NB4 (cell line): ENCODE measurements around the gene F5.

Source experiments
- DNase-seq: peaks from one replicate; pipeline ENCODE4 v3.0.0; 2010; ENCODE audit warnings: low read depth
- H3K4me3 ChIP-seq: one replicate; pipeline ENCODE4 v1.5.1; 2011; ENCODE audit warnings: mild to moderate bottlenecking, low read depth, low read length, moderate library complexity
- MYC ChIP-seq: IDR thresholded peaks from 2 replicates; pipeline ENCODE4 v1.6.1; 2011; ENCODE audit warnings: low read depth, low read length
- POLR2A ChIP-seq: IDR thresholded peaks from 2 replicates; pipeline ENCODE4 v1.6.1; 2011; ENCODE audit warnings: mild to moderate bottlenecking; ENCODE audit not compliant: insufficient read length; ENCODE audit errors: extremely low read depth
- TF ChIP-seq, protein P1 (sequence below): IDR thresholded peaks from 2 replicates; pipeline ENCODE4 v1.6.1; 2011; ENCODE audit warnings: low read depth, low read length
- TF ChIP-seq, protein P2 (sequence below): IDR thresholded peaks from one replicate; pipeline ENCODE4 v1.5.1; 2012; ENCODE audit warnings: low read depth, low read length

F5 gene

DNA sequence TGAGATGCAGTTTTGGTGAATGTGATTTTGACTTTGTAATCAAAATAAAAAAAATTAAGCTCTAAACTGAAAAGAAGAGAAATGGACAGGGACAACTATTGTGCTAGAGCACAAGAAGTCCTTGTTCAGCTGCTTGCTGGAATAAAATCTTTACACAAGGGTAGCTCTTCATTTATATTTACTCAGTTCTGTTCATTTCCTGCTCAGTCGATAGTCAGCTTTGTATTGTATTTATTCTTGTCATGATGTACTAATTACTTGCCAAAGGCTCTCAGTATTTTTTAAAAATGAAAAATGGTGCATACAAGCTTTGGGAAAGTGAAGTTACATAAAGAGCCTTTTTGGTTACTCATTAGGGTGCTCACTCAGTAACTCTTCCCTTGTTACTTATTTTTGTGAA lies 17.8 kb downstream of the F5 start:
- no peak overlapping the region for H3K4me3 ChIP-seq
- TF ChIP-seq, protein P1, sequence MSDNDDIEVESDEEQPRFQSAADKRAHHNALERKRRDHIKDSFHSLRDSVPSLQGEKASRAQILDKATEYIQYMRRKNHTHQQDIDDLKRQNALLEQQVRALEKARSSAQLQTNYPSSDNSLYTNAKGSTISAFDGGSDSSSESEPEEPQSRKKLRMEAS = no peak
- TF ChIP-seq, protein P2, sequence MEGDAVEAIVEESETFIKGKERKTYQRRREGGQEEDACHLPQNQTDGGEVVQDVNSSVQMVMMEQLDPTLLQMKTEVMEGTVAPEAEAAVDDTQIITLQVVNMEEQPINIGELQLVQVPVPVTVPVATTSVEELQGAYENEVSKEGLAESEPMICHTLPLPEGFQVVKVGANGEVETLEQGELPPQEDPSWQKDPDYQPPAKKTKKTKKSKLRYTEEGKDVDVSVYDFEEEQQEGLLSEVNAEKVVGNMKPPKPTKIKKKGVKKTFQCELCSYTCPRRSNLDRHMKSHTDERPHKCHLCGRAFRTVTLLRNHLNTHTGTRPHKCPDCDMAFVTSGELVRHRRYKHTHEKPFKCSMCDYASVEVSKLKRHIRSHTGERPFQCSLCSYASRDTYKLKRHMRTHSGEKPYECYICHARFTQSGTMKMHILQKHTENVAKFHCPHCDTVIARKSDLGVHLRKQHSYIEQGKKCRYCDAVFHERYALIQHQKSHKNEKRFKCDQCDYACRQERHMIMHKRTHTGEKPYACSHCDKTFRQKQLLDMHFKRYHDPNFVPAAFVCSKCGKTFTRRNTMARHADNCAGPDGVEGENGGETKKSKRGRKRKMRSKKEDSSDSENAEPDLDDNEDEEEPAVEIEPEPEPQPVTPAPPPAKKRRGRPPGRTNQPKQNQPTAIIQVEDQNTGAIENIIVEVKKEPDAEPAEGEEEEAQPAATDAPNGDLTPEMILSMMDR = no peak
- TF ChIP-seq MYC = no peak
- no peak for TF ChIP-seq POLR2A
- DNase-seq = no peak

DNA sequence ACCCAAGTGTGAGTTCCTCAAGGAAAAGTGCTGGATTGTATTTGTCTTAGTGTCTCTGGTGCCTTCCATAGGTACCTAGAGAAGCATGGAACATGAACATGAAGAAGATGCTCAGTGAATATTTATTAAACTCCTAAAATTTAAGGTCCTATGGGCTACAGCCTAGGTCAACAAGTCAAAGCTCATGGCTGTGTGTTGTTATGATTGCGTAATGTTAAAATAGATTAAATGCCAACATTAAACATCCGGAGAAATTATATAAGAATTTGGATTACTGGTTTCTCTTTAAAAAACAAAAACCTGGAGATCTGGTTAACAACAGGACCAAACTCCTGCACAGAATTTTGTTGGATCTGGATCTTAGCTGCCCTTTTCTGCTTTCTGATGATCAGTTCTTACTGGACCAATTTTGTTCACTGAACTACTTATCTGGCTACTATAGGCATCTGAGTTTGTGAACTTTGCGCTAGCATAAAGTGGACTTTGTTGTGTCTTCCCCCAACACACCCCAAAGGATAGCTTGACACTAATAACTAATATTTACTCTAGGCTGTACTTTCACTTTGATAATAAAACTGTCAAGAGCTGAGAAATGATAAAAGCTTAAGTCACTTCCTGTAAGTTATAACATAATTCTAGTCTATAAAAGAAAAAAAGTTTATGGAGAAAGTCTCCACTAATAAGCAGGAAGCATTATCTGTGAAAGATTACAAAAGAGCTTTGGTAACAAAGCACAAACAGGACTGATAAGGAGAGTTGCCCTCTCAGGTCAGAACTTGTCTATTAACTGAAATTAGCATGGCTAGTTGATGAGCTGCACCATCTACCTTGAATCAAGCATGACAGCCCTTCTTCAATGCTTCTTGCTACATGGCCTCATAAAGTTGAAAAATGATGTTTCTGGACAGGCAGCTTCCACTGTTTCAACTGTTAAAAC lies 20.7 kb downstream of the F5 start:
- no peak for DNase-seq

DNA sequence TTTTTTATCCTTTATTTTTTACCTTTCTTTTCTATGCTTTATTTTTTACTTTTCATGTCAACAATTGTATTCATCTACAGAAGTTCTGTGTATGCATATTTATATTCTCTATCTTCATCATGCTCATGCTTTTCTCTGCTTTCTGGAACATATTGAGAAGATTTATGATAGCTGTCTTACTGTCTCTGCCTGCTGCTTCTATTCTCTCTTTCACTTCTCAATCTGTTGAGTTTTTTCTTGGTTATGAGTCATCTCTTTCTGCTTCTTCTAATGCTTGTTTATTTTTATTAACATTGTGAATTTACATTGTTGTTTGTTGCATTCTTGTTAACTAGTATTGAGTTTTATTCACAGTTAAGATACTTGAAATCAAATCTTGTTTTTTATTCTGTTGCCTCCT lies 22.6 kb downstream of the F5 start:
- DNase-seq = no peak
- no peak overlapping the region for H3K4me3 ChIP-seq
- TF ChIP-seq MYC = no peak
- TF ChIP-seq POLR2A = no peak
- TF ChIP-seq, protein P1 = no peak
- TF ChIP-seq, protein P2 = no peak

More for the DNA sequence above, 20.7 kb downstream of the F5 start:
- TF ChIP-seq MYC = no peak
- TF ChIP-seq, protein P2 = no peak
- no peak for TF ChIP-seq POLR2A
- TF ChIP-seq, protein P1 = no peak
- H3K4me3 ChIP-seq = no peak overlapping the region

DNA sequence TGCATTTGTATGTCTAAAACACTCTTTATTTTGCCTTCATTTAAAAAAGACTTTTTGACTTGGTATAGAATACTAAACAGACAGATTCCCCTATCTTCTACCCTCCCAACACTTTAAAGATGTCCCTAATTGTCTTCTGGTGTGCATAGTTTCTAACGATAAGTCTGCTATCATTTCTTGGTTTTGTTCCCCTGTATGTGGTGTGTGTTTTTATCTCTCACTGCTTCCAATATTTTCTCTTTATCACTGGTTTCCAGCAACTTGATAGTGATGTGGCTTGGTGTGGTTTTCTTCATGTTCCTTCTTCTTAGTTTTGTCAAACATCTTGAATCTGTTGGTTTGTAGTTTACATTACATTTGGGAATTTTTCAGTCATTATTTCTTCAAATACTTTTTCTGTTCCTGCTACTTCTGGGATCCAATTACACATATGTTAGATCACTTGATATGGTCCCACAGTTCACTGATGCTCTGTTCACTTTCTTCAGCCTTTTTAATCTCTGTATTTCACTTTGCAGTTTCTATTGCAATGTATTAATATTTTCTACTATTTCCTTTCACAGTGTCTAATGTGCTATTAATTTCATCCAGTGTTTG lies 23.2 kb downstream of the F5 start:
- TF ChIP-seq, protein P2 = no peak
- H3K4me3 ChIP-seq = no peak overlapping the region
- no peak for DNase-seq

DNA sequence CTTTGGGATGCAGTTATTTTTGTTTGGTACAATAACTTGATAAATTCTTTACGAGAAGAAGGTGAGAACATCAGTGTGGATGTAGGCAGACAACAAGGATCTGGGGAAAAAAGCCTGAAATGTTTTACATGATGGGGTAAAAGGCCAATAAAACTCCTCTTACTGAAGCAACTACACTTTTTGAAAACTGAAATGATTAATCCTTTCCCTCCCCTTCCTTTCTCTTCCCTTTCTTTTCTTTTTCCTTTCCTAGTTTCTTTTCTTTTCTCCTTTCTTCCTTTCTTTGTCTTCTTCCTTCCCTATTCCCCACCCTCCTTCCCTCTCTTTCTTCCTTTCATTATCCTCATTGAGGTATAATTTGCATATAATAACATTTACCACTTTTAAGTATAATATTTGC lies 24.6 kb downstream of the F5 start:
- DNase-seq = no peak
- TF ChIP-seq, protein P1 = no peak
- no peak for TF ChIP-seq MYC
- TF ChIP-seq POLR2A = no peak
- TF ChIP-seq, protein P2 = no peak
- H3K4me3 ChIP-seq = no peak overlapping the region
